CD14-positive monocyte (primary cell): ENCODE data around the gene ZNF101. TPM values are rescaled to one million over a fixed set of nuclear protein-coding genes. Genes with fewer than 3 reads are reported as not detected.

Source experiments
- DNase-seq, 3 donors: peaks; one replicate each; pipeline ENCODE4 v3.0.0-alpha.2; 2011 to 2022
- H2AFZ ChIP-seq: 2 replicates; pipeline ENCODE4 v1.6.0; 2012; ENCODE audit warnings: mild to moderate bottlenecking, low read depth, low read length, inconsistent platforms; ENCODE audit not compliant: insufficient read depth, poor library complexity, severe bottlenecking
- H3K27ac ChIP-seq, 2 donors: 1 replicate in 1 of 2; 2 replicates in 1 of 2; pipeline ENCODE4 v1.5.1; 2012 to 2013; ENCODE audit warnings: low read length in 2 of 2, control low read depth in 1 of 2, inconsistent platforms in 1 of 2, low read depth in 1 of 2, mild to moderate bottlenecking in 1 of 2
- H3K27me3 ChIP-seq, 2 donors: one replicate each; pipeline versions ENCODE4 v1.6.0 to v1.6.1; 2011 to 2013; ENCODE audit warnings: low read length in 2 of 2; ENCODE audit not compliant: control insufficient read depth in 2 of 2, insufficient read depth in 2 of 2
- H3K36me3 ChIP-seq, 2 donors: replicated peaks in 1 of 2; 1 replicate in 1 of 2; 2 replicates in 1 of 2; pipeline versions ENCODE4 v1.5.1 to v1.6.1; 2012 to 2013; ENCODE audit warnings: low read length in 2 of 2, control low read depth in 1 of 2, inconsistent platforms in 1 of 2, mild to moderate bottlenecking in 1 of 2; ENCODE audit not compliant: insufficient read depth in 2 of 2, control insufficient read depth in 1 of 2
- H3K4me1 ChIP-seq, 2 donors: 1 replicate in 1 of 2; 2 replicates in 1 of 2; pipeline versions ENCODE4 v1.5.1 to v1.6.1; 2012 to 2013; ENCODE audit warnings: low read length in 2 of 2, control low read depth in 1 of 2, inconsistent platforms in 1 of 2, mild to moderate bottlenecking in 1 of 2, moderate library complexity in 1 of 2; ENCODE audit not compliant: insufficient read depth in 2 of 2, control insufficient read depth in 1 of 2
- H3K4me2 ChIP-seq: replicated peaks from 2 replicates; pipeline ENCODE3; 2012; ENCODE audit warnings: low read length, moderate library complexity, mild to moderate bottlenecking; ENCODE audit not compliant: poor library complexity, severe bottlenecking; ENCODE audit errors: extremely low read depth
- H3K4me3 ChIP-seq, 3 experiments: fragments of 200-600 bp in 1 of 3; sonication (generic) in 1 of 3; replicated peaks in 1 of 3; 1 replicate in 2 of 3; 2 replicates in 1 of 3; pipeline ENCODE4 v1.5.1; 2011 to 2013; ENCODE audit warnings: low read length in 3 of 3, mild to moderate bottlenecking in 3 of 3, control low read depth in 2 of 3, low read depth in 2 of 3, inconsistent platforms in 1 of 3, moderate library complexity in 1 of 3
- H3K79me2 ChIP-seq: 2 replicates; pipeline ENCODE4 v1.6.0; 2012; ENCODE audit warnings: mild to moderate bottlenecking, control low read depth, inconsistent platforms, low read length, moderate library complexity; ENCODE audit not compliant: insufficient read depth
- H3K9ac ChIP-seq: 2 replicates; pipeline ENCODE4 v1.6.0; 2017; ENCODE audit warnings: low read length, mild to moderate bottlenecking; ENCODE audit not compliant: insufficient read depth, poor library complexity, severe bottlenecking
- H3K9me3 ChIP-seq, 2 donors: replicated peaks in 1 of 2; 1 replicate in 1 of 2; 2 replicates in 1 of 2; pipeline versions ENCODE4 v1.5.1 to v1.6.1; 2012 to 2013; ENCODE audit warnings: low read length in 2 of 2, control low read depth in 1 of 2; ENCODE audit not compliant: control insufficient read depth in 1 of 2, insufficient read depth in 1 of 2
- H4K20me1 ChIP-seq: 2 replicates; pipeline ENCODE4 v1.6.0; 2012; ENCODE audit warnings: mild to moderate bottlenecking, low read length, control low read depth, moderate library complexity; ENCODE audit not compliant: insufficient read depth
- H3K27ac Mint-ChIP-seq, 7 donors: one replicate each; pipeline ENCODE4 v1.8.0; 2020; ENCODE audit warnings: mild to moderate bottlenecking in 7 of 7, mixed read lengths in 7 of 7, moderate library complexity in 6 of 7, inconsistent platforms in 2 of 7
- H3K27me3 Mint-ChIP-seq, 3 donors: one replicate each; pipeline ENCODE4 v1.8.0; 2021 to 2022; ENCODE audit warnings: low read depth in 3 of 3, mild to moderate bottlenecking in 3 of 3, mixed read lengths in 3 of 3, moderate library complexity in 3 of 3, inconsistent platforms in 1 of 3
- H3K36me3 Mint-ChIP-seq, 2 donors: one replicate each; pipeline ENCODE4 v1.8.0; 2020; ENCODE audit warnings: mixed read lengths in 2 of 2, inconsistent platforms in 1 of 2, mild to moderate bottlenecking in 1 of 2
- H3K4me1 Mint-ChIP-seq: one replicate; pipeline ENCODE4 v1.8.0; 2020; ENCODE audit warnings: mild to moderate bottlenecking, mixed read lengths
- H3K4me3 Mint-ChIP-seq, 2 donors: one replicate each; pipeline ENCODE4 v1.8.0; 2020; ENCODE audit warnings: mild to moderate bottlenecking in 2 of 2, mixed read lengths in 2 of 2, moderate library complexity in 1 of 2
- H3K9me3 Mint-ChIP-seq, 7 donors: one replicate each; pipeline ENCODE4 v1.8.0; 2020 to 2022; ENCODE audit warnings: mixed read lengths in 7 of 7, mild to moderate bottlenecking in 6 of 7, moderate library complexity in 6 of 7, inconsistent platforms in 2 of 7
- CTCF ChIP-seq: fragments of 200-600 bp; IDR thresholded peaks from one replicate; pipeline ENCODE4 v1.8.0; 2022; ENCODE audit warnings: antibody characterized with exemption, mild to moderate bottlenecking
- WGBS: methylation state at CpG from one replicate; pipeline ENCODE4 v1.1.5; 2013; ENCODE audit warnings: missing lambda C conversion rate; ENCODE audit not compliant: insufficient coverage; 5-methylcytosine and 5-hydroxymethylcytosine counted together
- intact Hi-C, 2 donors: fragments of 100-400 bp; cut with micrococcal nuclease; formaldehyde crosslinking; loops; one replicate each; pipeline versions ENCODE4 v1.15.0 to v1.15.1; 2023
- polyA plus RNA-seq, 3 donors: library from polyadenylated mRNA; depleted of rRNA in 1 of 3; unstranded in 2 of 3; stranded (reverse) in 1 of 3; fragments of 300-500 nt in 2 of 3; fragments of >200 nt in 1 of 3; fragmentation: Illumina TruSeq in 2 of 3; gene quantifications; 1 replicate in 2 of 3; 2 replicates in 1 of 3; pipeline ENCODE4 v1.2.3, GENCODE V29; 2012 to 2021

ZNF101 gene
- polyA plus RNA-seq, 3 donors, result 4.5 to 8.4 (median 5.5) TPM

GRCh38 chr19:19645233-19645870, 23.3 kb upstream of the ZNF101 start:
- H3K9me3 Mint-ChIP-seq, result no peaks in the 10 kb centered on the region
- no peak overlapping the region for H3K4me3 Mint-ChIP-seq
- H3K27ac Mint-ChIP-seq, result peak overlapping the region in 2 of 7 donors; percentile 35 to 45
- H3K79me2 ChIP-seq, result peaks cover 31% of the 10 kb centered on the region
- TF ChIP-seq CTCF, result no peak
- no peaks in the 10 kb centered on the region for H3K27me3 ChIP-seq
- H3K4me3 ChIP-seq, result no peak overlapping the region
- peaks cover 61 to 71% of the 10 kb centered on the region in 2 donors for H3K36me3 ChIP-seq
- H3K36me3 Mint-ChIP-seq, result peaks cover 49 to 79% of the 10 kb centered on the region in 2 donors
- intact Hi-C loops, result loop anchor here in 1 of 2 donors (2.0 kb wide), 1 partner anchor 113 kb away; no protein-coding TSS in a partner anchor
- 97% methylated on average over 16 of the region's 17 CpGs for WGBS
- H3K9ac ChIP-seq, result no peak overlapping the region
- no peaks in the 10 kb centered on the region for H3K9me3 ChIP-seq
- H3K4me2 ChIP-seq, result no peak overlapping the region
- H3K27ac ChIP-seq, result no peak overlapping the region
- H3K4me1 Mint-ChIP-seq, result peaks cover 13% of the 10 kb centered on the region
- peaks cover 23% of the 10 kb centered on the region for H4K20me1 ChIP-seq
- peaks cover 18 to 22% of the 10 kb centered on the region in 2 donors for H3K4me1 ChIP-seq
- DNase-seq, result no peak
- H3K27me3 Mint-ChIP-seq, result peaks cover 0 to 2% (median 1%) of the 10 kb centered on the region in 3 donors
- no peak overlapping the region for H2AFZ ChIP-seq

- Histone ChIP-seq H3K79me2 (peaks cover 16% of the 10 kb centered on the region), H4K20me1 (peaks cover 11% of the 10 kb centered on the region), H3K36me3 (peaks cover 71 to 75% of the 10 kb centered on the region in 2 donors), H3K4me2 (no peak overlapping the region), H3K27me3 (no peaks in the 10 kb centered on the region), H2AFZ (no peak overlapping the region), H3K4me1 (peaks cover 7 to 10% of the 10 kb centered on the region in 2 donors), H3K27ac (no peak overlapping the region), H3K9me3 (no peaks in the 10 kb centered on the region), H3K9ac (no peak overlapping the region), H3K4me3 (no peak overlapping the region)
- Mint-ChIP-seq H3K9me3 (no peaks in the 10 kb centered on the region), H3K27me3 (peaks cover 0 to 2% (median 1%) of the 10 kb centered on the region in 3 donors), H3K36me3 (peaks cover 63 to 82% of the 10 kb centered on the region in 2 donors), H3K27ac (peak overlapping the region in 1 of 7 donors; percentile 61), H3K4me3 (no peak overlapping the region), H3K4me1 (peaks cover 4% of the 10 kb centered on the region)
- WGBS, result 96% methylated on average over 28 of the region's 29 CpGs
- intact Hi-C loops, result no loop called here
- DNase-seq, result no peak
- TF ChIP-seq CTCF, result no peak
Measured at GRCh38 chr19:19647037-19647835, 21.4 kb upstream of the ZNF101 start.
